ENCODE data around the gene DNAJB11.
"Not testable (repeated sequence)": the region's sequence is repeated elsewhere in the genome, so short reads cannot be mapped to it uniquely, and the experiment has no call there.

Gene DNAJB11

GRCh38 chr3:186570096-186570940, at the start of gene DNAJB11:
Gene DNAJB11 (plus strand): TSS chr3:186570720. CDS start chr3:186570898, 178 bp downstream.
- peak; percentile 93 to 98 (median 98) for DNase-seq (ENCODE audit: low read depth in 2 of 3, low spot score in 1 of 3)

GRCh38 chr3:186520957-186521842, 49.3 kb upstream of the DNAJB11 start:
- DNase-seq (ENCODE audit: low read depth in 2 of 3, low spot score in 1 of 3), result peak in 1 of 3 donors; percentile 53

GRCh38 chr3:186523022-186523421, 47.5 kb upstream of the DNAJB11 start:
- no peak for DNase-seq (ENCODE audit: low read depth in 2 of 3, low spot score in 1 of 3)

GRCh38 chr3:186523434-186523833, 47.1 kb upstream of the DNAJB11 start:
- DNase-seq (ENCODE audit: low read depth in 2 of 3, low spot score in 1 of 3), result no peak

- DNase-seq (ENCODE audit: low read depth in 2 of 3, low spot score in 1 of 3), result no peak
Observed at GRCh38 chr3:186524616-186525015, 45.9 kb upstream of the DNAJB11 start.

- DNase-seq (ENCODE audit: low read depth in 2 of 3, low spot score in 1 of 3), result no peak
Observed at GRCh38 chr3:186525369-186526255, 44.9 kb upstream of the DNAJB11 start.

GRCh38 chr3:186526256-186526606, 44.3 kb upstream of the DNAJB11 start:
- no peak for DNase-seq (ENCODE audit: low read depth in 2 of 3, low spot score in 1 of 3)

GRCh38 chr3:186529201-186529999, 41.1 kb upstream of the DNAJB11 start:
- no peak for DNase-seq (ENCODE audit: low read depth in 2 of 3, low spot score in 1 of 3)

- DNase-seq (ENCODE audit: low read depth in 2 of 3, low spot score in 1 of 3), result no peak
Observed at GRCh38 chr3:186530415-186530814, 40.1 kb upstream of the DNAJB11 start.

GRCh38 chr3:186531694-186532093, 38.8 kb upstream of the DNAJB11 start:
- DNase-seq (ENCODE audit: low read depth in 2 of 3, low spot score in 1 of 3), result not testable (repeated sequence)

GRCh38 chr3:186532598-186533072, 37.9 kb upstream of the DNAJB11 start:
- DNase-seq (ENCODE audit: low read depth in 2 of 3, low spot score in 1 of 3), result no peak

- peak in 2 of 3 donors; percentile 39 to 58 for DNase-seq (ENCODE audit: low read depth in 2 of 3, low spot score in 1 of 3)
Observed at GRCh38 chr3:186534113-186534669, 36.3 kb upstream of the DNAJB11 start.

- no peak for DNase-seq (ENCODE audit: low read depth in 2 of 3, low spot score in 1 of 3)
Observed at GRCh38 chr3:186536883-186537844, 33.4 kb upstream of the DNAJB11 start.

GRCh38 chr3:186538779-186539178, 31.7 kb upstream of the DNAJB11 start:
- no peak for DNase-seq (ENCODE audit: low read depth in 2 of 3, low spot score in 1 of 3)

GRCh38 chr3:186540221-186540834, 30.2 kb upstream of the DNAJB11 start:
- DNase-seq (ENCODE audit: low read depth in 2 of 3, low spot score in 1 of 3), result peak; percentile 67 to 88 (median 69)

- no peak for DNase-seq (ENCODE audit: low read depth in 2 of 3, low spot score in 1 of 3)
Observed at GRCh38 chr3:186540835-186541226, 29.7 kb upstream of the DNAJB11 start.

- no peak for DNase-seq (ENCODE audit: low read depth in 2 of 3, low spot score in 1 of 3)
Observed at GRCh38 chr3:186544281-186544680, 26.2 kb upstream of the DNAJB11 start, which contains the start of gene CRYGS. Gene CRYGS (minus strand): TSS chr3:186544380. CDS start chr3:186544326, 54 bp downstream.

GRCh38 chr3:186549497-186549896, 21.0 kb upstream of the DNAJB11 start:
- DNase-seq (ENCODE audit: low read depth in 2 of 3, low spot score in 1 of 3), result no peak

Data from stimulated activated CD4-positive, alpha-beta T cell treated with anti-CD3 and anti-CD28 coated beads, Interleukin-12 subunit alpha, Interleukin-12 subunit beta, amount 100 ng/mL, for 48 hours (primary cell).